GM06990 (cell line): ENCODE results near the gene LLGL1.

ENCODE experiments used
- DNase-seq: peaks from one replicate; pipeline ENCODE4 v3.0.0-alpha.2; 2011; ENCODE audit not compliant: insufficient read length; ENCODE audit errors: extremely low read depth
- H3K27me3 ChIP-seq: replicated peaks from 2 replicates; pipeline ENCODE4 v1.6.0; 2011; ENCODE audit warnings: low read length; ENCODE audit not compliant: control insufficient read depth, insufficient read depth
- H3K36me3 ChIP-seq: 2 replicates; pipeline ENCODE4 v1.5.1; 2011; ENCODE audit warnings: low read length; ENCODE audit not compliant: control insufficient read depth, insufficient read depth
- H3K4me3 ChIP-seq: replicated peaks from 2 replicates; pipeline ENCODE4 v1.5.1; 2011; ENCODE audit warnings: low read depth, mild to moderate bottlenecking, control low read depth, low read length
- TF ChIP-seq, protein P1 (sequence below): IDR thresholded peaks from 2 replicates; pipeline ENCODE4 v1.5.1; 2011; ENCODE audit warnings: low read length, control low read depth, mild to moderate bottlenecking, inconsistent platforms; ENCODE audit not compliant: insufficient read depth, poor library complexity, severe bottlenecking

The LLGL1 gene

DNA sequence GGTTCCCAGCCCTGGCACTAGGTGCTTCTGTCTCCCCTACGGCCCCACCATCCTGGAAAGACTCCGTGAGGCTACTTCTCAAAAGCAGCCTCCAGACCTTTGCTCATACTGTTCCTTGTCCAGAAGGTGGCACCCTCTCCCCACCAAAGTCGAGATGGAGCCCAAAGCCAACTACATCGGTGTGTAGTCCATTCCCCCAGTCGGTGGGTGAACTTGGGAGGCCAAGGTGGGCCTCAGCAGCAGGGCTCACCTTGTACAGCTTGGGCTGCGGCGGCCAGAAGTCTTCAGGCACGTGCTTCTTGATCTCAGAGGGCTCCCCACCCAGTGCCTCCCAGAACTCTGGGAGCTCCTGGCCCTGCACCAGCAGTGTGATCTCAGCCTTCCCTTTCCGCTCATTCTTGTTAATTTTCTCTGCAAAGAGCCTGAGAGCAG lies 22.9 kb downstream of the LLGL1 start:
- H3K27me3 ChIP-seq: no peaks in the 10 kb centered on the region
- no peak overlapping the region for H3K4me3 ChIP-seq
- no peak for DNase-seq
- TF ChIP-seq, protein P1, sequence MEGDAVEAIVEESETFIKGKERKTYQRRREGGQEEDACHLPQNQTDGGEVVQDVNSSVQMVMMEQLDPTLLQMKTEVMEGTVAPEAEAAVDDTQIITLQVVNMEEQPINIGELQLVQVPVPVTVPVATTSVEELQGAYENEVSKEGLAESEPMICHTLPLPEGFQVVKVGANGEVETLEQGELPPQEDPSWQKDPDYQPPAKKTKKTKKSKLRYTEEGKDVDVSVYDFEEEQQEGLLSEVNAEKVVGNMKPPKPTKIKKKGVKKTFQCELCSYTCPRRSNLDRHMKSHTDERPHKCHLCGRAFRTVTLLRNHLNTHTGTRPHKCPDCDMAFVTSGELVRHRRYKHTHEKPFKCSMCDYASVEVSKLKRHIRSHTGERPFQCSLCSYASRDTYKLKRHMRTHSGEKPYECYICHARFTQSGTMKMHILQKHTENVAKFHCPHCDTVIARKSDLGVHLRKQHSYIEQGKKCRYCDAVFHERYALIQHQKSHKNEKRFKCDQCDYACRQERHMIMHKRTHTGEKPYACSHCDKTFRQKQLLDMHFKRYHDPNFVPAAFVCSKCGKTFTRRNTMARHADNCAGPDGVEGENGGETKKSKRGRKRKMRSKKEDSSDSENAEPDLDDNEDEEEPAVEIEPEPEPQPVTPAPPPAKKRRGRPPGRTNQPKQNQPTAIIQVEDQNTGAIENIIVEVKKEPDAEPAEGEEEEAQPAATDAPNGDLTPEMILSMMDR: peak; percentile 69
- H3K36me3 ChIP-seq: peaks cover 51% of the 10 kb centered on the region

DNA sequence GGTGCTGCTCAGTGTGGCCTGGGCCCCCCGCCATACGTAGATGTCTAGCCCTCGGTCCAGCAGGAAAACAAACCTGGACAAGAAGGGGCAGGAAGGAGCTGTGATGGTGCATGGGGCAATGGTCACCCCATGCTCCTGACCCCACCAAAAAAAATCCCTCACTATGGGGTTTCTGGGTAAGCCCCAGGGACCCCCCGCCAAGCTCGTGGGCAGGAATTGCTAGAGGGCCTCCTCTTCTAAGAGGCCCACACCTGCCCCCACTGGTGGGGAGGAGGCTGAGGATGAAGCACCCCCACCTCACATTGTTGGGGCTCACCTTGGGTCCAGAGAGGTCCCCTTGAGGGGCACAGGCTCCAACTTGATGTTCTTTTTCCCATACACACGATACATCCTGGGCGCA lies 23.4 kb downstream of the LLGL1 start:
- Histone ChIP-seq H3K27me3 (no peaks in the 10 kb centered on the region), H3K4me3 (no peak overlapping the region), H3K36me3 (peaks cover 52% of the 10 kb centered on the region)
- no peak for DNase-seq
- TF ChIP-seq, protein P1: no peak

DNA sequence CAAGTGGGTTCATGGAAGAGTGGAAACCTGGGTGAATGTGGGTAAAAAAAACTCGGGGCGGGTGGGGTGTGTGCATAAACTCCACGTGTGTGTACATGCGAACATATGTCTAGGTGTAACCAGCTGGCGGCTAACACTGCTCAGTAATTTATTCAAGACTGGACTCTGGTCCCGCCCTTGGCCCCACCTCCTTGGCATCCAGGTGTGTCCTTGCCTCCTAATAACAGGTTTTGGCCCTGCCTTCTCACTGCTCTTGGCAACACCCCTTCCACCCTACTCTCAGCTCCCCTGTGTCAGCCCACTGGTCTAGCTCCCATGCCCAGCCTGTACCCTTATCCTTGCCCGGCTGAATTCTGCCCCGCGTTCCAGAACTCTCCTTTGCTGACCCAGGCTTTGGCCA lies 24.8 kb downstream of the LLGL1 start:
- Histone ChIP-seq H3K36me3 (peaks cover 51% of the 10 kb centered on the region), H3K4me3 (no peak overlapping the region), H3K27me3 (no peaks in the 10 kb centered on the region)
- TF ChIP-seq, protein P1: no peak
- no peak for DNase-seq

DNA sequence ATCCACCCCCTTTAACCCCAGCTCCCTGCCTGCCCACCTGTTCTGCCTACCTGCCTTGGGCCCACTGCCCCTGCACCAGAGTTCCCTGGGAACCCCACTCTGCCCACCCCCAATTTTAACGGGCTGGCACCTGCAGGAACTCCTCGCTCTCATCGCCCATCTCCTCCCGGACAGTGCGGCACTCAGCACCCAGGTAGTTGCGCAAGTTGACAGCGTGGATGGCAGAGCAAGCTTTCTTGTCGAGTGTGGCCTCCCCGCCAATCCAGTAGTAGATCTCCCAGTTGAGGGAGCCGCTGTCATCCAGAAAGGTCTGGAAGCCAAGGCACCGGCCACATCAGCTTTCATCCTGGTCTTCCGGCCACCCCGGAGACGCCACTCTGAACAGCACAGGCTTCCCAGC lies 25.3 kb downstream of the LLGL1 start:
- Histone ChIP-seq H3K27me3 (no peaks in the 10 kb centered on the region), H3K4me3 (no peak overlapping the region), H3K36me3 (peaks cover 48% of the 10 kb centered on the region)
- TF ChIP-seq, protein P1: no peak
- DNase-seq: no peak

DNA sequence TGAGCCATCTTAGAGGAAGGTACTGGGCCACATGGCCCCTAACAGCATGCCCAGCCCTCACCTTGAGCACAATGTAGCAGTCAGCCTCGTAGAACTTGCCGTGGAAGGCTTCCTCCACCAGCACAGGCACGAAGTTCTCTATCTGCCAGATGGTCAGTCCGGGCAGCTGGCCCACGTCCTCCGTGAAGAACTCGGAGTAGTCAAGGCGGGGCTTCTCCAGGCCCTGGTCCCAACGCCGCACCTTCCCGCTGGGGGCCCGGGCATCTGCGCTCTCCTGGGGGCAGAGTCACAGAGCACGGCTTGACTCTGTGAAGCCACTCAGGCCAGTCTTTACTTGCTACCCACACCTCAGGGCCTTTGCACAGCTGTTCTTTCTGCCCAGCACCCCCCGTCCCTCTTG lies 25.8 kb downstream of the LLGL1 start:
- Histone ChIP-seq H3K4me3 (no peak overlapping the region), H3K36me3 (peaks cover 46% of the 10 kb centered on the region), H3K27me3 (no peaks in the 10 kb centered on the region)
- no peak for DNase-seq
- TF ChIP-seq, protein P1: no peak

DNA sequence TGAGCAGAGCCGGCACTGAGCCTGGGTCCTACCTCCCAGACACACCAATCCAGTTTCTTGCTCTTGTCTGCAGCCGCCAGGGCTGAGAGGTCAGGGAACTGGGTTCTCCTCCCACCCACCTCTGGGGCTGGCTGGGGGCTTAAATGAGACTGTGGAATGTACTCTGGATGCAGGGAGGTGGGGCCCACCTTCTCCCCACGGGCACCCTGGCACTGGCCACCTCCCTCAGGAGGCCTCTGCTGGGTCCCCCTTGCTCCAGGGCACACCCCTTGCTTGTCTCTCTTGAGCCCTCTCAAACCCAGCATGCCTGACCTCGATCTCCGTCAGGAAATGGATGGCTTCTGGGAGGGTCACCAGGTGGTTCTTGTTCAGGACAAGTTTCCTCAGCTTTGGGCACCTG lies 26.7 kb downstream of the LLGL1 start:
- TF ChIP-seq, protein P1: no peak
- Histone ChIP-seq H3K4me3 (no peak overlapping the region), H3K27me3 (no peaks in the 10 kb centered on the region), H3K36me3 (peaks cover 44% of the 10 kb centered on the region)
- DNase-seq: no peak
